Hepatocyte (in vitro differentiated cells): ENCODE measurements around the gene METRN.

ENCODE experiments used
- EZH2 ChIP-seq: fragments of 200-600 bp; sonication (generic); IDR thresholded peaks from 2 replicates; pipeline ENCODE4 v1.6.1; 2016; ENCODE audit warnings: antibody characterized with exemption, mild to moderate bottlenecking, borderline replicate concordance
- TF ChIP-seq, protein P1 (sequence below): fragments of 200-600 bp; sonication (generic); IDR thresholded peaks from 2 replicates; pipeline ENCODE4 v1.5.1; 2016; ENCODE audit warnings: antibody characterized with exemption, mild to moderate bottlenecking; ENCODE audit not compliant: poor library complexity

- TF ChIP-seq, protein P1, sequence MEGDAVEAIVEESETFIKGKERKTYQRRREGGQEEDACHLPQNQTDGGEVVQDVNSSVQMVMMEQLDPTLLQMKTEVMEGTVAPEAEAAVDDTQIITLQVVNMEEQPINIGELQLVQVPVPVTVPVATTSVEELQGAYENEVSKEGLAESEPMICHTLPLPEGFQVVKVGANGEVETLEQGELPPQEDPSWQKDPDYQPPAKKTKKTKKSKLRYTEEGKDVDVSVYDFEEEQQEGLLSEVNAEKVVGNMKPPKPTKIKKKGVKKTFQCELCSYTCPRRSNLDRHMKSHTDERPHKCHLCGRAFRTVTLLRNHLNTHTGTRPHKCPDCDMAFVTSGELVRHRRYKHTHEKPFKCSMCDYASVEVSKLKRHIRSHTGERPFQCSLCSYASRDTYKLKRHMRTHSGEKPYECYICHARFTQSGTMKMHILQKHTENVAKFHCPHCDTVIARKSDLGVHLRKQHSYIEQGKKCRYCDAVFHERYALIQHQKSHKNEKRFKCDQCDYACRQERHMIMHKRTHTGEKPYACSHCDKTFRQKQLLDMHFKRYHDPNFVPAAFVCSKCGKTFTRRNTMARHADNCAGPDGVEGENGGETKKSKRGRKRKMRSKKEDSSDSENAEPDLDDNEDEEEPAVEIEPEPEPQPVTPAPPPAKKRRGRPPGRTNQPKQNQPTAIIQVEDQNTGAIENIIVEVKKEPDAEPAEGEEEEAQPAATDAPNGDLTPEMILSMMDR: no peak
- no peak for TF ChIP-seq EZH2
These were observed 839 bp upstream of the METRN start for GRCh38 chr16:714079-714478.
